Natural killer cell (primary cell): ENCODE measurements around the gene ESF1. TPM values are rescaled to one million over a fixed set of nuclear protein-coding genes. Genes with fewer than 3 reads are reported as not detected.

Experiments used
- ATAC-seq, 3 donors: fragments of 150-1000 bp in 2 of 3; fragments of 200-7000 bp in 1 of 3; cut with Tn5 transposase; 1 replicate in 1 of 3; 2 replicates in 2 of 3; pipeline ENCODE4 v1.10.0; 2021; ENCODE audit warnings: mild to moderate bottlenecking in 2 of 3, moderate library complexity in 2 of 3
- DNase-seq, 2 donors: peaks; one replicate each; pipeline versions ENCODE4 v3.0.0 to v3.0.0-alpha.2; 2013 to 2021; ENCODE audit warnings: mixed read lengths in 1 of 2
- H3K27ac ChIP-seq: one replicate; pipeline ENCODE4 v1.5.1; 2013; ENCODE audit warnings: mild to moderate bottlenecking, low read length
- H3K27me3 ChIP-seq: one replicate; pipeline ENCODE4 v1.6.1; 2013; ENCODE audit warnings: low read length; ENCODE audit not compliant: control insufficient read depth, insufficient read depth
- H3K36me3 ChIP-seq: one replicate; pipeline ENCODE4 v1.6.1; 2013; ENCODE audit warnings: low read length; ENCODE audit not compliant: control insufficient read depth, insufficient read depth
- H3K4me1 ChIP-seq: one replicate; pipeline ENCODE4 v1.6.1; 2013; ENCODE audit warnings: low read length; ENCODE audit not compliant: control insufficient read depth, insufficient read depth
- H3K4me3 ChIP-seq: one replicate; pipeline ENCODE4 v1.5.1; 2013; ENCODE audit warnings: low read length
- H3K9me3 ChIP-seq: one replicate; pipeline ENCODE4 v1.6.1; 2013; ENCODE audit warnings: low read length; ENCODE audit not compliant: control insufficient read depth, insufficient read depth
- H3K27ac Mint-ChIP-seq, 2 donors: one replicate each; pipeline ENCODE4 v1.8.0; 2022; ENCODE audit warnings: mild to moderate bottlenecking in 2 of 2, mixed read lengths in 2 of 2, moderate library complexity in 1 of 2
- H3K27me3 Mint-ChIP-seq, 2 donors: one replicate each; pipeline ENCODE4 v1.8.0; 2022; ENCODE audit warnings: low read depth in 2 of 2, mixed read lengths in 2 of 2
- H3K36me3 Mint-ChIP-seq: one replicate; pipeline ENCODE4 v1.8.0; 2022; ENCODE audit warnings: mixed read lengths
- H3K4me1 Mint-ChIP-seq, 2 donors: one replicate each; pipeline ENCODE4 v1.8.0; 2022; ENCODE audit warnings: mixed read lengths in 2 of 2
- H3K4me3 Mint-ChIP-seq: one replicate; pipeline ENCODE4 v1.8.0; 2022; ENCODE audit warnings: mild to moderate bottlenecking, moderate library complexity, mixed read lengths
- H3K9me3 Mint-ChIP-seq, 2 donors: one replicate each; pipeline ENCODE4 v1.8.0; 2022; ENCODE audit warnings: mixed read lengths in 2 of 2
- WGBS: methylation state at CpG from one replicate; pipeline ENCODE4 v1.1.7; 2013; ENCODE audit warnings: missing lambda C conversion rate; ENCODE audit not compliant: insufficient coverage; 5-methylcytosine and 5-hydroxymethylcytosine counted together
- intact Hi-C: fragments of 100-400 bp; cut with micrococcal nuclease; formaldehyde crosslinking; loops from one replicate; pipeline ENCODE4 v1.14.2; 2022
- total RNA-seq, 4 donors: library from RNA; stranded (reverse); fragments of 120-200 nt in 1 of 4; gene quantifications; one replicate each; pipeline versions ENCODE4 v1.2.3 to v1.2.4, GENCODE V29; 2013 to 2022
- TF ChIP-seq, protein P1 (sequence below): fragments of 200-600 bp; IDR thresholded peaks from one replicate; pipeline ENCODE4 v1.8.0; 2022; ENCODE audit warnings: antibody characterized with exemption

Gene ESF1
- total RNA-seq, 3 donors from 2014 or later (not counting 1 experiment from before 2014, with no cell fraction given), result 8.4 to 11.1 (median 10.0) TPM

- Histone ChIP-seq H3K36me3 (no peaks in the 10 kb centered on the region), H3K9me3 (no peaks in the 10 kb centered on the region), H3K27me3 (no peaks in the 10 kb centered on the region), H3K4me1 (no peaks in the 10 kb centered on the region), H3K4me3 (no peak overlapping the region), H3K27ac (no peak overlapping the region)
- Mint-ChIP-seq H3K27me3 (peaks cover under 1 to 11% of the 10 kb centered on the region in 2 donors), H3K36me3 (no peaks in the 10 kb centered on the region), H3K4me3 (no peak overlapping the region), H3K27ac (no peak overlapping the region), H3K4me1 (peaks cover 0 to 5% of the 10 kb centered on the region in 2 donors), H3K9me3 (no peaks in the 10 kb centered on the region)
- DNase-seq (no peak), ATAC-seq (no peak)
- intact Hi-C loops, result no loop called here
- TF ChIP-seq, protein P1, sequence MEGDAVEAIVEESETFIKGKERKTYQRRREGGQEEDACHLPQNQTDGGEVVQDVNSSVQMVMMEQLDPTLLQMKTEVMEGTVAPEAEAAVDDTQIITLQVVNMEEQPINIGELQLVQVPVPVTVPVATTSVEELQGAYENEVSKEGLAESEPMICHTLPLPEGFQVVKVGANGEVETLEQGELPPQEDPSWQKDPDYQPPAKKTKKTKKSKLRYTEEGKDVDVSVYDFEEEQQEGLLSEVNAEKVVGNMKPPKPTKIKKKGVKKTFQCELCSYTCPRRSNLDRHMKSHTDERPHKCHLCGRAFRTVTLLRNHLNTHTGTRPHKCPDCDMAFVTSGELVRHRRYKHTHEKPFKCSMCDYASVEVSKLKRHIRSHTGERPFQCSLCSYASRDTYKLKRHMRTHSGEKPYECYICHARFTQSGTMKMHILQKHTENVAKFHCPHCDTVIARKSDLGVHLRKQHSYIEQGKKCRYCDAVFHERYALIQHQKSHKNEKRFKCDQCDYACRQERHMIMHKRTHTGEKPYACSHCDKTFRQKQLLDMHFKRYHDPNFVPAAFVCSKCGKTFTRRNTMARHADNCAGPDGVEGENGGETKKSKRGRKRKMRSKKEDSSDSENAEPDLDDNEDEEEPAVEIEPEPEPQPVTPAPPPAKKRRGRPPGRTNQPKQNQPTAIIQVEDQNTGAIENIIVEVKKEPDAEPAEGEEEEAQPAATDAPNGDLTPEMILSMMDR, result no peak
- WGBS, result 100% methylated on average over 3 of the region's 3 CpGs
Observed at GRCh38 chr20:13824459-13824858, 39.7 kb upstream of the ESF1 start.

DNA sequence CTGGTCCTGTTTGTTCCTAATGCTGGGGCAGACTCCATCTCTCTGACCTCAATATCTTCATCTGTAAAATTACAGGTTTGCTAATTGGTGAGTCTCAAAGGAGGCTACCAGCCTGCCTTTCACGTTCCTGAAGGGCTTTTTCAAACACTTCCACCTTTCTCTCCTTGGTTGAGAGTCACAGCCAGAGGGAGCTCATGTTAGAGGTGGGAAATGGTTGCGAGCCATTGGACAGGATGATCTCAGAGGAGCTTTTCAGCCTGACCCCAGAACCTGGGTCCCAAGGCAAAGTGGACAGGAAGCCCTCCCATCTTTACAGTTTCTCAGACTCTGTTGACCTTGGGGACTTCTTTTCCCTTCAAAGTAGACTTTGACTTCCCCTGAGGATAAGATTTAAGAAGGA is 37.7 kb upstream of the ESF1 start:
- no peak for DNase-seq
- 70% methylated on average over 2 of the region's 2 CpGs for WGBS
- no peak overlapping the region for H3K27ac ChIP-seq
- no peak for ATAC-seq
- no peak overlapping the region for H3K27ac Mint-ChIP-seq
- H3K36me3 Mint-ChIP-seq, result peaks cover 9% of the 10 kb centered on the region
- H3K9me3 ChIP-seq, result no peaks in the 10 kb centered on the region
- TF ChIP-seq, protein P1, result no peak
- peaks cover 0 to 8% of the 10 kb centered on the region in 2 donors for H3K27me3 Mint-ChIP-seq
- H3K4me3 Mint-ChIP-seq, result no peak overlapping the region
- no peaks in the 10 kb centered on the region for H3K9me3 Mint-ChIP-seq
- H3K36me3 ChIP-seq, result peaks cover 10% of the 10 kb centered on the region
- no peak overlapping the region for H3K4me3 ChIP-seq
- H3K4me1 Mint-ChIP-seq, result peaks cover 0 to 5% of the 10 kb centered on the region in 2 donors
- intact Hi-C loops, result no loop called here
- no peaks in the 10 kb centered on the region for H3K27me3 ChIP-seq
- no peaks in the 10 kb centered on the region for H3K4me1 ChIP-seq

DNA sequence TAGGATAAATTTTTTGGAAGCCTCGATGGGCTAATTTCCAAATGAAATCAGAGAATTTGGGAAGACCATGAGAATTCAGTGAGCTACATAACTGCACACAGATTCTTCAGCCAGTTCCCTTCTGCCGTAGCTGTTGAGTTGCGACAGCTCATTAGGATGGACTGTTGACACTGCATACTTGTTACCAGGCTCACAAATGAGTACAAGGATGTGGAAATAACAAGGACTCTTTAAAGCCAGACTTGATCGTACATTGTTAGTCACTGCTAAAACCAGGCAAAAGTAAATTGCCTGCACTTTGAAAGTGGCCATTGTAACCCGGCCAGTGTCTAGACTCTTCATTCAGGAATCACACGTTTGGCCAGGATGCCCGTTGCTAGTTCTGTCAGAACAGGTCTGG is 37.2 kb upstream of the ESF1 start:
- H3K4me1 Mint-ChIP-seq, result peaks cover 0 to 5% of the 10 kb centered on the region in 2 donors
- H3K36me3 ChIP-seq, result peaks cover 12% of the 10 kb centered on the region
- H3K4me3 Mint-ChIP-seq, result no peak overlapping the region
- WGBS, result 98% methylated on average over 7 of the region's 7 CpGs
- TF ChIP-seq, protein P1, result no peak
- no peaks in the 10 kb centered on the region for H3K9me3 ChIP-seq
- ATAC-seq (no peak), DNase-seq (no peak)
- H3K36me3 Mint-ChIP-seq, result peaks cover 9% of the 10 kb centered on the region
- intact Hi-C loops, result loop anchor here (2.0 kb wide), 1 partner anchor 233 kb away; no protein-coding TSS in a partner anchor
- no peak overlapping the region for H3K27ac Mint-ChIP-seq
- H3K27me3 Mint-ChIP-seq, result peaks cover 0 to 3% of the 10 kb centered on the region in 2 donors
- no peak overlapping the region for H3K4me3 ChIP-seq
- no peaks in the 10 kb centered on the region for H3K9me3 Mint-ChIP-seq
- no peaks in the 10 kb centered on the region for H3K4me1 ChIP-seq
- no peaks in the 10 kb centered on the region for H3K27me3 ChIP-seq
- no peak overlapping the region for H3K27ac ChIP-seq
